GM23248 (cell line): ENCODE results near the gene PAXX. TPM values are rescaled to one million over a fixed set of nuclear protein-coding genes. Genes with fewer than 3 reads are reported as not detected.
A peak's percentile ranks its signal among the peaks of the same experiment; 100 is the strongest.

Source experiments
- DNase-seq: peaks from one replicate; pipeline ENCODE4 v3.0.0-alpha.2; 2015
- H2AFZ ChIP-seq: fragments of 200-600 bp; sonication (generic); 2 replicates; pipeline ENCODE4 v1.6.1; 2016; ENCODE audit warnings: antibody characterized with exemption
- H3F3A ChIP-seq: fragments of 200-600 bp; sonication (generic); 2 replicates; pipeline ENCODE4 v1.6.1; 2016; ENCODE audit warnings: mild to moderate bottlenecking, antibody characterized with exemption, mixed run types; ENCODE audit not compliant: insufficient read depth
- H3K27ac ChIP-seq: fragments of 200-600 bp; sonication (generic); 2 replicates; pipeline ENCODE4 v1.5.1; 2016; ENCODE audit warnings: mild to moderate bottlenecking
- H3K27me3 ChIP-seq: fragments of 200-600 bp; sonication (generic); replicated peaks from 2 replicates; pipeline ENCODE4 v1.6.1; 2016; ENCODE audit warnings: mild to moderate bottlenecking; ENCODE audit not compliant: insufficient read depth
- H3K36me3 ChIP-seq: fragments of 200-600 bp; sonication (generic); 2 replicates; pipeline ENCODE4 v1.6.1; 2016; ENCODE audit warnings: low read depth, mild to moderate bottlenecking
- H3K4me1 ChIP-seq: fragments of 200-600 bp; sonication (generic); 2 replicates; pipeline ENCODE4 v1.6.1; 2016; ENCODE audit warnings: mild to moderate bottlenecking; ENCODE audit not compliant: insufficient read depth
- H3K4me2 ChIP-seq: fragments of 200-600 bp; sonication (generic); one replicate; pipeline ENCODE4 v1.6.1; 2016; ENCODE audit warnings: mild to moderate bottlenecking; ENCODE audit not compliant: unreplicated experiment
- H3K4me3 ChIP-seq: fragments of 200-600 bp; sonication (generic); 2 replicates; pipeline ENCODE4 v1.5.1; 2016; ENCODE audit warnings: mild to moderate bottlenecking
- H3K79me2 ChIP-seq: fragments of 200-600 bp; sonication (generic); 2 replicates; pipeline ENCODE4 v1.6.1; 2016; ENCODE audit warnings: mild to moderate bottlenecking; ENCODE audit not compliant: insufficient read depth
- H3K9ac ChIP-seq: fragments of 200-600 bp; sonication (generic); 2 replicates; pipeline ENCODE4 v1.6.1; 2016; ENCODE audit warnings: mild to moderate bottlenecking
- H3K9me2 ChIP-seq: fragments of 200-600 bp; sonication (generic); 2 replicates; pipeline ENCODE4 v1.6.1; 2016; ENCODE audit warnings: mixed run types, mild to moderate bottlenecking, moderate library complexity; ENCODE audit not compliant: insufficient read depth
- H3K9me3 ChIP-seq: fragments of 200-600 bp; sonication (generic); one replicate; pipeline ENCODE4 v1.6.1; 2017; ENCODE audit warnings: low read depth
- H4K20me1 ChIP-seq: fragments of 200-600 bp; sonication (generic); 2 replicates; pipeline ENCODE4 v1.6.0; 2016; ENCODE audit not compliant: insufficient read depth
- EZH2 ChIP-seq: fragments of 200-600 bp; sonication (generic); IDR thresholded peaks from 2 replicates; pipeline ENCODE4 v1.6.1; 2018; ENCODE audit warnings: antibody characterized with exemption, mild to moderate bottlenecking; ENCODE audit not compliant: insufficient read depth, poor library complexity, severe bottlenecking
- EZH2phosphoT487 ChIP-seq: fragments of 200-600 bp; sonication (generic); IDR thresholded peaks from 2 replicates; pipeline ENCODE4 v1.6.1; 2018; ENCODE audit warnings: antibody characterized with exemption, moderate library complexity, mild to moderate bottlenecking, low read depth; ENCODE audit not compliant: insufficient read depth
- WGBS, 2 experiments: methylation state at CpG; one replicate each; pipeline ENCODE4 v1.1.6; 2015 to 2017; ENCODE audit warnings: low lambda C conversion rate in 2 of 2, low coverage in 1 of 2; ENCODE audit errors: missing lambda C conversion rate in 2 of 2; 5-methylcytosine and 5-hydroxymethylcytosine counted together
- in situ Hi-C: fragments of 300-500 bp; cut with MboI; formaldehyde crosslinking; loops from 2 replicates; pipeline ENCODE4 v1.15.0; 2020
- polyA plus RNA-seq: library from polyadenylated mRNA; unstranded; fragments of >200 nt; fragmentation: Nextera tagmentation; extraction: Ambion mirVana; gene quantifications from 2 replicates; pipeline ENCODE4 v1.2.1, GENCODE V29; 2016
- total RNA-seq: library from RNA; depleted of rRNA; stranded (reverse); fragments of >200 nt; shearing (Covaris generic); gene quantifications from 2 replicates; pipeline ENCODE4 v1.2.3, GENCODE V29; 2014

The PAXX gene
- total and polyA plus RNA-seq, 2 experiments from 2014 or later, result 52.2 to 54.5 TPM

DNA sequence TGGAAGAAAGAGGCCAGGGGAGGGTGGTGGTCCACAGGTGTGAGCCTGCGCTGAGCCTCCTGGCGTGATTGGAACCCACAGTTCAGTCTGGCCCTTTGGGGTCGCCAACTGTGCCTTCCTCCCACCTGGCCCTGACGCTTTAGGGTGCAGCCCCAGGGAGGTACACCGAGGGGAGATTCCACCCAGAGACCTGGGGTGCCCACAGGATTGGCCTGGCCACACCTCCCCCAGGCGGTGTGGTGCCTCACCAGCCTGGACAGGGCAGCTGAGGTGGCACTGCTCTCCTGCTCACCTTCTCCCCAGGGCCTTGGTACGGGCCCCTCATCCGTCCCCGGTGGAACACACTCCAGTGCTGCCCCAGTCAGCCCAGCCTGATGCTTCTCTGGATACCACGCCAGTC, 5.1 kb downstream of the PAXX start:
- in situ Hi-C loops, result no loop called here

DNA sequence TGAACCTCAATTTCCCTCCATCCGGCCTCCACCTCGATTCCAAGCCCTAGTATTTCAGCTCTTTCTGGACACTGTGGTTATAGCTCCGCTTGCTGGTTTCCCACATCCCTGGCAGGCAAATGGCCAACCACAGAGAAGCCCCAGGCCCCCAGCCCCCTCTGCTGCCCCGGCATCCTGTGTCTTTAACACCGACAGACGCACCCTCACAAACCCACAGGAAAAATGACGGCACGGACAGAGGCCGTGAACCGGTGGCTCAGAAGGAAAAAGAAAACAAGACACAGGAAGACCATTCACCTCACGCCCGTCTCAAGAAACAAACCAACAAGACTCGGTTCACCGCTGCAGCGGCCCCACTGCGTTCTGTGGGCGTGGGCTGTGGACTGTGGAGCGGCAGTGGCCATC, 5.6 kb downstream of the PAXX start:
- TF ChIP-seq EZH2 (no peak), EZH2phosphoT487 (no peak)
- H3K4me3 ChIP-seq, result no peak overlapping the region
- no peak for DNase-seq
- H3K27ac ChIP-seq, result no peak overlapping the region
- no peak overlapping the region for H3K4me2 ChIP-seq
- H3K27me3 ChIP-seq, result no peaks in the 10 kb centered on the region
- H3K9me3 ChIP-seq, result no peaks in the 10 kb centered on the region
- H4K20me1 ChIP-seq, result no peaks in the 10 kb centered on the region
- H3K9me2 ChIP-seq, result no peaks in the 10 kb centered on the region
- WGBS, 2 experiments, result 80 to 91% methylated on average over 14 to 18 of the region's 18 CpGs
- H3F3A ChIP-seq, result peaks cover 10% of the 10 kb centered on the region; the same call in 1 of the 2 replicates
- in situ Hi-C loops, result no loop called here
- H3K4me1 ChIP-seq, result peaks cover 26% of the 10 kb centered on the region
- no peak overlapping the region for H2AFZ ChIP-seq
- H3K9ac ChIP-seq, result no peak overlapping the region
- 0 out of 2 replicates have a peak, but pooled peaks cover 4% of the 10 kb centered on the region for H3K79me2 ChIP-seq
- no peaks in the 10 kb centered on the region for H3K36me3 ChIP-seq

More for the DNA sequence above, 5.1 kb downstream of the PAXX start:
- Histone ChIP-seq H3K4me2 (no peak overlapping the region), H3K9ac (no peak overlapping the region), H3K4me1 (peaks cover 26% of the 10 kb centered on the region), H3K79me2 (0 out of 2 replicates have a peak, but pooled peaks cover 4% of the 10 kb centered on the region), H3K36me3 (no peaks in the 10 kb centered on the region), H2AFZ (no peak overlapping the region), H3K27me3 (no peaks in the 10 kb centered on the region), H3K4me3 (no peak overlapping the region), H4K20me1 (no peaks in the 10 kb centered on the region), H3K9me2 (no peaks in the 10 kb centered on the region), H3K9me3 (no peaks in the 10 kb centered on the region), H3K27ac (no peak overlapping the region), H3F3A (peaks cover 10% of the 10 kb centered on the region; the same call in 1 of the 2 replicates)
- TF ChIP-seq EZH2phosphoT487, result no peak
- TF ChIP-seq EZH2, result no peak
- WGBS, 2 experiments, result 86 to 88% methylated on average over 10 of the region's 10 CpGs
- DNase-seq, result no peak

DNA sequence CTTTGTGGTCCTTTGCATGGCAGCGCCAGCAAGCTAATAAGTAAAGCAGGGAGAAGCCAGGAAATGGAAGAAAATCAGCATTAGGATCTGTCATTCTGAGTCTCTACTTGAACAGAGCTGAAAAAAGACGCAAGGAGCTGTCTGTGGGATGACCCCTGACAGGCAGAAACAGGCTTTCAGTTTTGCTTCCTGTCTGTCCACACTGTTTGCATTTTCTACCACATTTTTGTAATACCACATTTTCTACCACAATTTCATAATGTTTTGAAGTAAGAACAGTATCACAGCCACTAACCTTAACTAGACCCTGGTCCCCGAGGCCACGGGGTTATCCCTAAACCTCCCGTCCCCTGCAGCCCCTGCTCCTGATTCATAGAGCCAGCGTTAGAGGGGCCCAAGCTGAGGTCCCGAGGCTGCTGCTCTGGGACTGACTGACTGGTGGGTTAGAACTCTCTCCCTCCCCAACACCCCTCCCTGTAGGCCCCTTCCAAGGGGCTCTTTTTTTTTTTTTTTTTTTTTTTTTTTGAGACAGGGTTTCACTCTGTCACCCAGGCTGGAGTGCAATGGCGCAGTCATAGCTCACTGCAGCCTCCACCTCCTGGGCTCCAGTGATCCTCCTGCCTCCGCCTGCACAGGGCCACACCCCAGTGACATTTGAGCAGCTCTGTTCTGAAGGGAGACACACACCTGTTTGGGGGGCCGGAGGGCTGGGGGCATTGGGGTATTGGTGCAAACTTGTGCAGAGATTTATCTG, 8.1 kb downstream of the PAXX start:
- TF ChIP-seq EZH2, result no peak
- no peak for TF ChIP-seq EZH2phosphoT487
- Histone ChIP-seq H3K9ac (no peak overlapping the region), H3K4me1 (peaks cover 22% of the 10 kb centered on the region), H3K9me2 (no peaks in the 10 kb centered on the region), H3K27ac (peak overlapping the region; percentile 46; the same call in 1 of the 2 replicates), H3K79me2 (no peaks in the 10 kb centered on the region), H3K4me3 (no peak overlapping the region), H3K36me3 (no peaks in the 10 kb centered on the region), H2AFZ (peak overlapping the region; percentile 68), H3K4me2 (no peak overlapping the region), H3K27me3 (no peaks in the 10 kb centered on the region), H3K9me3 (no peaks in the 10 kb centered on the region), H3F3A (peaks cover 10% of the 10 kb centered on the region; the same call in 1 of the 2 replicates), H4K20me1 (no peaks in the 10 kb centered on the region)
- in situ Hi-C loops, result no loop called here
- WGBS, 2 experiments, result 72 to 73% methylated on average over 10 of the region's 10 CpGs
- peak; percentile 59 for DNase-seq

DNA sequence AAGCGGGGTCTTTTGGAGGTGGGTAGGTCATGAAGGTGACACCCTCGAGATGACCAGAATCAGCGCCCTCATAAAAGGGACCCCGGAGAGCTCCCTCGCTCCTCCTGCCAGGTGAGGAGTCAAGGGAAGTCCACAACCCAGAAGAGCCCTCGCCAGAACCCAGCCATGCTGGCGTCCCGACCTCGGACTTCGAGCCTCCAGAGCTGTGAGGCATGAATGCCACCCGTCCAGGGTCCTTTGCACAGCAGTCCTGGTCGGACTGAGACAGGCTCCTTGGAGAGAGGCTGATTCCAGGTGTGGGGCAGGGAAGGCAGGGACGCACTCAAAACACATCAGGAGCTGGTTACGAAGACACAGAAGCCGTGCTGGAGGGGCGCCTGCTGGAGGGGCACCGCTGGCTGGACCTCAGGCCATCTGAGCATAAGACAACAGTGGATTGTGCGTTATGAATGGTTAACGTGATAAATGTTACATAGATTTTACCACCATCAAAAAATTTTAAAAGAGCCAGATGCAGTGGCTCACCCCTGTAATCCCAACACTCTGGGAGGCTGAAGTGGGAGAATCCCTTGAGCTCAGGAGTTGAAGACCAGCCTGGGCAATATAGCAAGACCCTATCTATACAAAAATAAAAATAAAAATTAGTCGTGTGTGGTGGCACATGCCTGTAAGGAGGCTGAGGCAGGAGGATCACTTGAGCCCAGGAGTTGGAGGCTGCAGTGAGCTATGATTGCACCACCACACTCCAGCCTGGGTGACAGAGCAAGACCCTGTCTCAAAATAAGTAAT, 9.8 kb downstream of the PAXX start:
- no peaks in the 10 kb centered on the region for H3K79me2 ChIP-seq
- TF ChIP-seq EZH2phosphoT487, result no peak
- no peak for TF ChIP-seq EZH2
- peaks cover 11% of the 10 kb centered on the region for H3K4me1 ChIP-seq
- peaks cover 10% of the 10 kb centered on the region; the same call in 1 of the 2 replicates for H3F3A ChIP-seq
- no peaks in the 10 kb centered on the region for H3K9me2 ChIP-seq
- H3K36me3 ChIP-seq, result no peaks in the 10 kb centered on the region
- 64 to 66% methylated on average over 20 of the region's 20 CpGs for WGBS, 2 experiments
- no peak overlapping the region for H3K4me3 ChIP-seq
- no peaks in the 10 kb centered on the region for H3K9me3 ChIP-seq
- H3K4me2 ChIP-seq, result no peak overlapping the region
- H3K27ac ChIP-seq, result no peak overlapping the region
- H3K9ac ChIP-seq, result no peak overlapping the region
- no peak for DNase-seq
- no peak overlapping the region for H2AFZ ChIP-seq
- in situ Hi-C loops, result no loop called here
- H3K27me3 ChIP-seq, result no peaks in the 10 kb centered on the region
- H4K20me1 ChIP-seq, result no peaks in the 10 kb centered on the region
